ENCODE results near the gene KRT73. TPM values are rescaled to one million over a fixed set of nuclear protein-coding genes. Genes with fewer than 3 reads are reported as not detected.

Gene KRT73
- total and polyA plus RNA-seq, 4 donors, result 0.10 to 0.33 TPM; not detected in 2

GRCh38 chr12:52581066-52581465 lies 37.3 kb downstream of the KRT73 start:
- no peaks in the 10 kb centered on the region for H3K27me3 ChIP-seq (ENCODE audit: control insufficient read depth, insufficient read depth, low read length)
- H3K9me3 ChIP-seq (ENCODE audit: control insufficient read depth, insufficient read depth, low read length), result no peaks in the 10 kb centered on the region
- no peak for DNase-seq (ENCODE audit: low read depth in 4 of 6, low spot score in 6 of 6)
- 86% methylated on average over 5 of the region's 7 CpGs for WGBS (ENCODE audit: insufficient coverage)
- peaks cover 4% of the 10 kb centered on the region for H3K4me1 ChIP-seq (ENCODE audit: control insufficient read depth, insufficient read depth, low read length)
- no peak overlapping the region for H3K4me3 ChIP-seq (ENCODE audit: low read depth, low read length)
- H3K27ac ChIP-seq (ENCODE audit: low read depth, low read length), result no peak overlapping the region
- no peaks in the 10 kb centered on the region for H3K36me3 ChIP-seq (ENCODE audit: control insufficient read depth, insufficient read depth, low read length)

DNA sequence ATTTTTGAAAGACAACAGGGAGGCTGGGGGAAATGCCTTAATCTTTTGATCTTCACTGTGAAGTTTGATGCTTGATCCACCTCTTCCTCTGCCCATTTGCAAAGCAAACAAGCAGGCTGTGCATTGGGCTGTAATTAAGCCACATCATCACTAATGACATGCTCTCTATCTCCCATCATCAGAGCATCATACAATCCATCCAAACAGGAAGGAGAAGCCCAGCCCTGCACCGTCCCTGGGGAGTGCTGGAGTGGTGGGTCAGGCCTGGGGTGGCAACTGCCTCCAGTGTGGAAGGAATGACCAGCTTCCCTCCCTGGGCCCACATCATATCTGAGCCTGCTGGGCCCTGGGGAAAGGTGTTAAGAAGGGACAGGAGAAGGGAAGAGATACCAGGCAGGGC lies 37.9 kb downstream of the KRT73 start:
- H3K36me3 ChIP-seq (ENCODE audit: control insufficient read depth, insufficient read depth, low read length), result no peaks in the 10 kb centered on the region
- WGBS (ENCODE audit: insufficient coverage), result no CpG with 5 or more reads among the region's 1 CpG
- no peaks in the 10 kb centered on the region for H3K27me3 ChIP-seq (ENCODE audit: control insufficient read depth, insufficient read depth, low read length)
- H3K4me3 ChIP-seq (ENCODE audit: low read depth, low read length), result no peak overlapping the region
- no peak overlapping the region for H3K27ac ChIP-seq (ENCODE audit: low read depth, low read length)
- DNase-seq (ENCODE audit: low read depth in 4 of 6, low spot score in 6 of 6), result peak in 1 of 6 donors; percentile 7
- H3K9me3 ChIP-seq (ENCODE audit: control insufficient read depth, insufficient read depth, low read length), result no peaks in the 10 kb centered on the region
- peaks cover 3% of the 10 kb centered on the region for H3K4me1 ChIP-seq (ENCODE audit: control insufficient read depth, insufficient read depth, low read length)

GRCh38 chr12:52579468-52580465 lies 38.6 kb downstream of the KRT73 start:
- Histone ChIP-seq H3K27ac (ENCODE audit: low read depth, low read length) (no peak overlapping the region), H3K4me3 (ENCODE audit: low read depth, low read length) (no peak overlapping the region), H3K27me3 (ENCODE audit: control insufficient read depth, insufficient read depth, low read length) (no peaks in the 10 kb centered on the region), H3K4me1 (ENCODE audit: control insufficient read depth, insufficient read depth, low read length) (peaks cover 3% of the 10 kb centered on the region), H3K9me3 (ENCODE audit: control insufficient read depth, insufficient read depth, low read length) (no peaks in the 10 kb centered on the region), H3K36me3 (ENCODE audit: control insufficient read depth, insufficient read depth, low read length) (no peaks in the 10 kb centered on the region)
- no peak for DNase-seq (ENCODE audit: low read depth in 4 of 6, low spot score in 6 of 6)
- WGBS (ENCODE audit: insufficient coverage), result 71% methylated on average over 10 of the region's 10 CpGs

DNA sequence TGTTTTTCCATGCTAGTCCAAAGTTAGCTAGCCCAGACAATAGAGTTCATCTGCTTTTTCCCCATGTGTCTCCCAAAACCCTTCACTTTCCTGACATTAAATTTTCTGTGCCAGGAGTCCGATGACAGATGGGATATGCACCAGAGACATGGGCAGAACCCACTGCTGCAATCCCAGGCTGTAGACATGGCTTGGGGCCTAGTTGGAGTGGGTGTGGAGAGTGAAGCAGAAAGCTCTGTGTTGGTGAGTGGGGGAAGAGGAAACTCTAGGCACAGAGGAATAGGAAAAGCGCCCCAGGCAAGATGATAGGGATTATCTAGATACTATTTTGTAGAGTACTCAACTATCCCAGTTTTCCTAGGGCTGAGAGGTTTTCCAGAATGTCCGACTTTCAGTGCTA lies 39.9 kb downstream of the KRT73 start:
- 93% methylated on average over 2 of the region's 3 CpGs for WGBS (ENCODE audit: insufficient coverage)
- no peaks in the 10 kb centered on the region for H3K27me3 ChIP-seq (ENCODE audit: control insufficient read depth, insufficient read depth, low read length)
- peaks cover 3% of the 10 kb centered on the region for H3K4me1 ChIP-seq (ENCODE audit: control insufficient read depth, insufficient read depth, low read length)
- no peak overlapping the region for H3K27ac ChIP-seq (ENCODE audit: low read depth, low read length)
- H3K9me3 ChIP-seq (ENCODE audit: control insufficient read depth, insufficient read depth, low read length), result no peaks in the 10 kb centered on the region
- DNase-seq (ENCODE audit: low read depth in 4 of 6, low spot score in 6 of 6), result no peak
- H3K4me3 ChIP-seq (ENCODE audit: low read depth, low read length), result no peak overlapping the region
- no peaks in the 10 kb centered on the region for H3K36me3 ChIP-seq (ENCODE audit: control insufficient read depth, insufficient read depth, low read length)

GRCh38 chr12:52577316-52577715 lies 41.0 kb downstream of the KRT73 start:
- 90% methylated on average over 7 of the region's 8 CpGs for WGBS (ENCODE audit: insufficient coverage)
- Histone ChIP-seq H3K36me3 (ENCODE audit: control insufficient read depth, insufficient read depth, low read length) (no peaks in the 10 kb centered on the region), H3K27ac (ENCODE audit: low read depth, low read length) (no peak overlapping the region), H3K9me3 (ENCODE audit: control insufficient read depth, insufficient read depth, low read length) (no peaks in the 10 kb centered on the region), H3K4me1 (ENCODE audit: control insufficient read depth, insufficient read depth, low read length) (peaks cover 3% of the 10 kb centered on the region), H3K4me3 (ENCODE audit: low read depth, low read length) (no peak overlapping the region), H3K27me3 (ENCODE audit: control insufficient read depth, insufficient read depth, low read length) (no peaks in the 10 kb centered on the region)
- no peak for DNase-seq (ENCODE audit: low read depth in 4 of 6, low spot score in 6 of 6)

DNA sequence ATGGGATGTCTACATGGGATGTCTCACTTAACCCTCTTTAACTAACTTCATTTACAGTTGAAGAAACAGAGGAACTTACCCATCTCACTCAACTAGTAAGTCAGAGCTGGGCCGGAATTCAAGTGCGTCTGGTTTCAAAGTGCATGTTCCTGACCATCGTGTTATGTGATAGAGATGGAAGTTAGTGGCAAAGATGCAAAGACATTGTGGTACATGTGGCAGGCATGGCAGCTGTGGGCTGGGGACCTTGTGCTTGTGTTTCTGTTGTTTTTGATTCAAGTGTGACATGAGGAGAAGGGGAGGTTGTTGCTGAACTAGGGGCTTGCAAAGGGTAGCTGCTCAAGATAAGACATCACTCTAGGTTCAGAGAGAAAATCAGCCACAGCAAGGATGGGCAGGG lies 42.4 kb downstream of the KRT73 start:
- Histone ChIP-seq H3K4me3 (ENCODE audit: low read depth, low read length) (no peak overlapping the region), H3K27ac (ENCODE audit: low read depth, low read length) (no peak overlapping the region), H3K9me3 (ENCODE audit: control insufficient read depth, insufficient read depth, low read length) (no peaks in the 10 kb centered on the region), H3K27me3 (ENCODE audit: control insufficient read depth, insufficient read depth, low read length) (no peaks in the 10 kb centered on the region), H3K36me3 (ENCODE audit: control insufficient read depth, insufficient read depth, low read length) (no peaks in the 10 kb centered on the region), H3K4me1 (ENCODE audit: control insufficient read depth, insufficient read depth, low read length) (peaks cover 3% of the 10 kb centered on the region)
- no peak for DNase-seq (ENCODE audit: low read depth in 4 of 6, low spot score in 6 of 6)
- WGBS (ENCODE audit: insufficient coverage), result 75% methylated on average over 3 of the region's 3 CpGs

- Histone ChIP-seq H3K27me3 (ENCODE audit: control insufficient read depth, insufficient read depth, low read length) (no peaks in the 10 kb centered on the region), H3K4me3 (ENCODE audit: low read depth, low read length) (no peak overlapping the region), H3K4me1 (ENCODE audit: control insufficient read depth, insufficient read depth, low read length) (no peaks in the 10 kb centered on the region), H3K9me3 (ENCODE audit: control insufficient read depth, insufficient read depth, low read length) (no peaks in the 10 kb centered on the region), H3K36me3 (ENCODE audit: control insufficient read depth, insufficient read depth, low read length) (no peaks in the 10 kb centered on the region), H3K27ac (ENCODE audit: low read depth, low read length) (no peak overlapping the region)
- no peak for DNase-seq (ENCODE audit: low read depth in 4 of 6, low spot score in 6 of 6)
- 93% methylated on average over 8 of the region's 9 CpGs for WGBS (ENCODE audit: insufficient coverage)
These were observed 43.1 kb downstream of the KRT73 start for GRCh38 chr12:52575256-52575655.

DNA sequence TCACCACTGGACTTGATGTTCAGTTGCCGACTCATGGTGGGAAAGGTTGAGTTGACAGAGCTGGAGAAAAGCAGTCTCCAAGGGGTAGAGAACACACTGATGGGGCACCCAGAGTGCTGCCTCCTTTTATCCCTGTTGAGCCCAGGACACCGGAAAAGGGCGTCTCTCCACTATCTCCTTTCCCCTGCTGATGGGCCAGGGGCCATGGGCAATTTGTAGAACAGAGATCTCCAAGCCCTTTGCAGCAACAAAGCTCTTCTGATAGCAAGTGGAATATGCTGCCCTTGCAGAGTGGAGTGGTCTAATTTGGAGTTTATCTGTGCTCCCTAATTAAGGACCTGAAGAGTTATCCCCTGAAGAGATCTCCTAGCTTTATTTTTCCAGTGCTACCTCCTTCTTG lies 44.6 kb downstream of the KRT73 start, which contains the start of gene KRT74:
Gene KRT74, minus strand, starts transcription at position 101 of the 400 bp plus-strand sequence. Its CDS starts 66 bp downstream, at position 35.
- Histone ChIP-seq H3K4me3 (ENCODE audit: low read depth, low read length) (no peak within 1 kb of the TSS), H3K27ac (ENCODE audit: low read depth, low read length) (no peak within 1 kb of the TSS), H3K27me3 (ENCODE audit: control insufficient read depth, insufficient read depth, low read length) (no peaks in the 10 kb centered on the region), H3K4me1 (ENCODE audit: control insufficient read depth, insufficient read depth, low read length) (no peaks in the 10 kb centered on the region), H3K36me3 (ENCODE audit: control insufficient read depth, insufficient read depth, low read length) (no peaks in the 10 kb centered on the region), H3K9me3 (ENCODE audit: control insufficient read depth, insufficient read depth, low read length) (no peaks in the 10 kb centered on the region)
- WGBS (ENCODE audit: insufficient coverage), result no CpG with 5 or more reads among the region's 3 CpGs
- DNase-seq (ENCODE audit: low read depth in 4 of 6, low spot score in 6 of 6), result no peak

DNA sequence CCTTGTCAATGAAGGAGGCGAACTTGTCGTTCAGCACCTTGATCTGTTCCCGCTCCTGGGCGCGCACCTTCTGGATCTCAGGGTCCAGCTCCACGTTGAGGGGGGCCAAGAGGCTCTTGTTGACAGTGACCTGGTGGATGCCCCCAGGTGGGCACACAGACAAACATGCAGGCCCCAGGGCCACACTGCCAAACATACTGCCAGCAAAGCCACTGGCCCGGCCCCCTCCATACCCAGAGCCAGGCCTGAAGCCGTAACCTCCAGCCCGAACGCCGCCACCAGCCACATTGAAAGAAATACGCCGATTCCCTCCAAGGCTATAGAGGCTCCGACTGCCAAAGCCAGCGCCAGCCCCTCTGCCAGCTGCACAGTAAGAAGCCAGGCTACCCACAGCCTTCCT lies 45.1 kb downstream of the KRT73 start:
- no peak overlapping the region for H3K4me3 ChIP-seq (ENCODE audit: low read depth, low read length)
- no peaks in the 10 kb centered on the region for H3K9me3 ChIP-seq (ENCODE audit: control insufficient read depth, insufficient read depth, low read length)
- DNase-seq (ENCODE audit: low read depth in 4 of 6, low spot score in 6 of 6), result no peak
- H3K27me3 ChIP-seq (ENCODE audit: control insufficient read depth, insufficient read depth, low read length), result no peaks in the 10 kb centered on the region
- H3K27ac ChIP-seq (ENCODE audit: low read depth, low read length), result no peak overlapping the region
- H3K4me1 ChIP-seq (ENCODE audit: control insufficient read depth, insufficient read depth, low read length), result no peaks in the 10 kb centered on the region
- no peaks in the 10 kb centered on the region for H3K36me3 ChIP-seq (ENCODE audit: control insufficient read depth, insufficient read depth, low read length)
- WGBS (ENCODE audit: insufficient coverage), result 78% methylated on average over 15 of the region's 15 CpGs

DNA sequence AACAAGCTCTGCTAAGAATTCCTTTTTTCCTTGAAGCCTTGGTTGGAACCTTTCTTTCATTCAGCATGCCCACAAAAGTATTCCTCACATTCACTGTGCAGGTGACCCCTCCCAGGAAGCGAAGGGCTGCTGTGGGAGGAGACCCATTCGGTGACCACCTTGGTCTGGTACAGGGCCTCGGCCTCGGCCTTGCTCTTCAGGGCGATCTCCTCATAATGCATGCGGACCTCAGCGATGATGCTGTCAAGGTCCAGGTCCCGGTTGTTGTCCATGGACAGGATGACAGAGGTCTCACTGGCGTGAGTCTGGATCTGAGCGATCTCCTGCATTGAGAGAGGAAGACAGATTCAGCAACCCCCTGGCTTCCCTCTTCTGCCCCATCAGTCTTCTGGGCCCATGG lies 47.8 kb downstream of the KRT73 start:
- H3K4me3 ChIP-seq (ENCODE audit: low read depth, low read length), result no peak overlapping the region
- peaks cover 8% of the 10 kb centered on the region for H3K4me1 ChIP-seq (ENCODE audit: control insufficient read depth, insufficient read depth, low read length)
- 92% methylated on average over 10 of the region's 10 CpGs for WGBS (ENCODE audit: insufficient coverage)
- no peak overlapping the region for H3K27ac ChIP-seq (ENCODE audit: low read depth, low read length)
- no peak for DNase-seq (ENCODE audit: low read depth in 4 of 6, low spot score in 6 of 6)
- no peaks in the 10 kb centered on the region for H3K27me3 ChIP-seq (ENCODE audit: control insufficient read depth, insufficient read depth, low read length)
- no peaks in the 10 kb centered on the region for H3K36me3 ChIP-seq (ENCODE audit: control insufficient read depth, insufficient read depth, low read length)
- no peaks in the 10 kb centered on the region for H3K9me3 ChIP-seq (ENCODE audit: control insufficient read depth, insufficient read depth, low read length)

All from spinal cord (tissue), 10 donors.